Activated CD8-positive, alpha-beta T cell treated with anti-CD3 and anti-CD28 coated beads for 36 hours (primary cell): Measurements from ENCODE around the gene SFXN5. TPM values are rescaled to one million over a fixed set of nuclear protein-coding genes. Genes with fewer than 3 reads are reported as not detected.
"Not testable (repeated sequence)": the region's sequence is repeated elsewhere in the genome, so short reads cannot be mapped to it uniquely, and the experiment has no call there.

ENCODE experiments used
- ATAC-seq: fragments of 200-7000 bp; cut with Tn5 transposase; one replicate; pipeline ENCODE4 v1.10.0; 2021; ENCODE audit warnings: mild to moderate bottlenecking, moderate library complexity
- CTCF ChIA-PET: fragments of 350-600 bp; sonication (Branson Sonifier 250); formaldehyde crosslinking; loops from one replicate; lab custom pipeline; 2021; ENCODE audit warnings: antibody characterized with exemption; lab: Charles Lee
- POLR2A ChIA-PET: fragments of 350-600 bp; sonication (Branson Sonifier 250); formaldehyde crosslinking; loops from one replicate; lab custom pipeline; 2021; ENCODE audit warnings: antibody characterized with exemption; lab: Charles Lee
- DNase-seq: peaks from one replicate; pipeline ENCODE4 v3.0.0-alpha.2; 2020
- H3K27ac Mint-ChIP-seq: one replicate; pipeline ENCODE4 v1.8.0; 2021; ENCODE audit warnings: mild to moderate bottlenecking, mixed read lengths
- H3K27me3 Mint-ChIP-seq: one replicate; pipeline ENCODE4 v1.8.0; 2021; ENCODE audit warnings: mixed read lengths
- H3K36me3 Mint-ChIP-seq: one replicate; pipeline ENCODE4 v1.8.0; 2021; ENCODE audit warnings: low read depth, mixed read lengths
- H3K4me1 Mint-ChIP-seq: one replicate; pipeline ENCODE4 v1.8.0; 2021; ENCODE audit warnings: low read depth, mixed read lengths
- H3K4me3 Mint-ChIP-seq: one replicate; pipeline ENCODE4 v1.8.0; 2021; ENCODE audit warnings: mild to moderate bottlenecking, moderate library complexity, mixed read lengths
- H3K9me3 Mint-ChIP-seq: one replicate; pipeline ENCODE4 v1.8.0; 2021; ENCODE audit warnings: mixed read lengths
- CTCF ChIP-seq: fragments of 200-600 bp; IDR thresholded peaks from one replicate; pipeline ENCODE4 v1.8.0; 2022; ENCODE audit warnings: antibody characterized with exemption, mild to moderate bottlenecking
- intact Hi-C: fragments of 100-400 bp; cut with micrococcal nuclease; formaldehyde crosslinking; loops from one replicate; pipeline ENCODE4 v1.10.0; 2022
- total RNA-seq, 2 experiments: library from RNA; stranded (reverse); gene quantifications; one replicate each; pipeline ENCODE4 v1.2.3, GENCODE V29; 2021

SFXN5 gene
- total RNA-seq, 2 experiments from 2014 or later = 7.4 to 9.6 TPM

- intact Hi-C loops = no loop called here
- no peaks in the 10 kb centered on the region for H3K9me3 Mint-ChIP-seq
- ATAC-seq (no peak), DNase-seq (no peak)
- H3K27ac Mint-ChIP-seq = no peak overlapping the region
- no peaks in the 10 kb centered on the region for H3K36me3 Mint-ChIP-seq
- ChIA-PET CTCF (interaction anchor here (0.8 to 1.3 kb wide), 3 partner anchors 12 to 113 kb away, joined by 3 read pairs; no protein-coding TSS in a partner anchor), POLR2A (no interaction called here)
- H3K27me3 Mint-ChIP-seq = no peaks in the 10 kb centered on the region
- no peaks in the 10 kb centered on the region for H3K4me1 Mint-ChIP-seq
- TF ChIP-seq CTCF = no peak
- no peak overlapping the region for H3K4me3 Mint-ChIP-seq
Observed at GRCh38 chr2:73099486-73099885, 28.0 kb upstream of the SFXN5 start.

GRCh38 chr2:73095910-73096309 is 24.4 kb upstream of the SFXN5 start:
- H3K4me1 Mint-ChIP-seq = no peaks in the 10 kb centered on the region
- ATAC-seq (no peak), DNase-seq (no peak)
- no peaks in the 10 kb centered on the region for H3K27me3 Mint-ChIP-seq
- H3K36me3 Mint-ChIP-seq = no peaks in the 10 kb centered on the region
- CTCF ChIA-PET = interaction anchor here (0.7 to 3.3 kb wide), 4 partner anchors 10 to 81 kb away, joined by 3 to 16 read pairs (median 8); no protein-coding TSS in a partner anchor
- POLR2A ChIA-PET = interaction anchor here (0.6 kb wide), 1 partner anchor 20 kb away, joined by 3 read pairs; no protein-coding TSS in a partner anchor
- H3K27ac Mint-ChIP-seq = no peak overlapping the region
- no peak for TF ChIP-seq CTCF
- no peaks in the 10 kb centered on the region for H3K9me3 Mint-ChIP-seq
- no peak overlapping the region for H3K4me3 Mint-ChIP-seq
- intact Hi-C loops = no loop called here

- ATAC-seq, H3K4me3 Mint-ChIP-seq, intact Hi-C loops, POLR2A ChIA-PET, H3K36me3 Mint-ChIP-seq, H3K27me3 Mint-ChIP-seq, DNase-seq, H3K9me3 Mint-ChIP-seq, H3K4me1 Mint-ChIP-seq, H3K27ac Mint-ChIP-seq: not testable (repeated sequence)
- CTCF ChIA-PET = interaction anchor here (2.5 to 3.5 kb wide), 3 partner anchors 8 to 83 kb away, joined by 10 to 16 read pairs (median 12); no protein-coding TSS in a partner anchor
Observed at GRCh38 chr2:73093601-73094218, 22.2 kb upstream of the SFXN5 start.

- TF ChIP-seq CTCF = no peak
- POLR2A ChIA-PET = no interaction called here
- Mint-ChIP-seq H3K27ac (no peak overlapping the region), H3K27me3 (no peaks in the 10 kb centered on the region), H3K4me1 (no peaks in the 10 kb centered on the region), H3K36me3 (no peaks in the 10 kb centered on the region), H3K4me3 (no peak overlapping the region), H3K9me3 (no peaks in the 10 kb centered on the region)
- intact Hi-C loops = no loop called here
- CTCF ChIA-PET = interaction anchor here (2.5 to 3.5 kb wide), 2 partner anchors 64 to 85 kb away, joined by 10 to 12 read pairs; no protein-coding TSS in a partner anchor
- DNase-seq = no peak
- ATAC-seq = no peak
Observed at GRCh38 chr2:73092146-73092783, 20.8 kb upstream of the SFXN5 start.

GRCh38 chr2:73091696-73092095 is 20.2 kb upstream of the SFXN5 start:
- no peak overlapping the region for H3K4me3 Mint-ChIP-seq
- no peaks in the 10 kb centered on the region for H3K9me3 Mint-ChIP-seq
- H3K36me3 Mint-ChIP-seq = no peaks in the 10 kb centered on the region
- intact Hi-C loops = no loop called here
- no peak for DNase-seq
- ChIA-PET CTCF (interaction anchor here (2.5 to 3.5 kb wide), 2 partner anchors 65 to 85 kb away, joined by 10 to 12 read pairs; no protein-coding TSS in a partner anchor), POLR2A (no interaction called here)
- no peaks in the 10 kb centered on the region for H3K4me1 Mint-ChIP-seq
- no peaks in the 10 kb centered on the region for H3K27me3 Mint-ChIP-seq
- H3K27ac Mint-ChIP-seq = no peak overlapping the region
- no peak for TF ChIP-seq CTCF
- no peak for ATAC-seq
